HG03135 (cell line): Measurements from ENCODE around the gene PFN3.
"Not testable (repeated sequence)": the region's sequence is repeated elsewhere in the genome, so short reads cannot be mapped to it uniquely, and the experiment has no call there.

Source experiments
- ATAC-seq: cut with Tn5 transposase; IDR thresholded peaks from one replicate; pipeline ENCODE4 v1.9.1; 2021; ENCODE audit warnings: mild to moderate bottlenecking, moderate library complexity; ENCODE audit not compliant: unreplicated experiment

The PFN3 gene

DNA sequence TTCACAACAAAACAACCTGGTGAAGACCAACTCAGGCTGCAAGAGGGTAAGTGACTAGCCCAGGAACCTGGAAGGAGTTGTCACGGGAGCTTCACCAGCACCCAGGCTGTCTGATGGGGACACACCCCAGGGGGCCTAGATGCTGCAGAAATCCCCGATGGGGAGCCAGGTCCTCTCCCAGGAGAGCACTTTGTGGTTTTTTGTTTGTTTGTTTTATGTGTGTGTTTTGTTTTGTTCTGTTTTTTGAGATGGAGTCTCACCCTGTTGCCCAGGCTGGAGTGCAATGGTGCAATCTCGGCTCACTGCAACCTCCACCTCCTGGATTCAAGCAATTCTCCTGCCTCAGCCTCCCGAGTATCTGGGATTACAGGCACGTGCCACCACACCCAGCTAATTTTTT, 24.9 kb downstream of the PFN3 start:
- not testable (repeated sequence) for ATAC-seq

DNA sequence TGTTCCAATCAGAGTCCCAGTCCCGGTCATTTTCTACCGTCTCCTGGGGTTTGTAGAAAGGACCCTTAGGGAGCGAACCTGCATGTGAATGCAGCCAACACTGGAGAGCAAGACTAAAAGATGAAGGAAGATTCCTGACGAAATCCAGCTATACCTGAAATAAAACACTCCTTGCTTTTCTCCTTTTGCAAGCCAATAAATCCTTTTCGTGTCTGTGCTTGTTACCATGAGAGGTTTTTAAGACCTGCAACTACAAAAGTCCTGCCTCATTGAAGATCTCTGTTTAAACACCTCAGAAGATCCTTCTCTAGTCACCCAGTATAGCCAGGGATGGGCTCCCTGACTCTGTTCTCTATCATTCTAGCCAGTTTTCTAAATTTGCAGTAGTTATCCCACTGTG, 26.2 kb downstream of the PFN3 start:
- ATAC-seq: no peak

GRCh38 chr5:177373806-177374205, 26.7 kb downstream of the PFN3 start:
- ATAC-seq: no peak

DNA sequence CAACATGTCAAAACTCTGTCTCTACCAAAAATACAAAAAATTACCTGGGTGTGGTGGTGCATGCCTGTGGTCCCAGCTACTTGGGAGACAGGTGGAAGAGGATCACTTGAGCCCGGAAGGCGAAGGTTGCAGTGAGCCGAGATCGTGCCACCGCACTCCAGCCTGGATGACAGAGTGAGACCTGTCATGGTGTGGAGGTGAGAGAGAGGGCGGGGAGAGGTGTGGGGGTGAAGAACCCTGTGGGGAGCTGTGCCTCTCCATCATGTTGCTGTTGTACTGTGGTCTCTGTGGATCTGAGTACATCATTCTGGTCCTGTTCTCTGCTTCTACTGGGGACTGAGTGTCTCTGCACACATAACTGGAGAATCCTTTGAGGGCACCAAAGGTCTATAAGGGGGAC, 27.6 kb downstream of the PFN3 start:
- no peak for ATAC-seq

DNA sequence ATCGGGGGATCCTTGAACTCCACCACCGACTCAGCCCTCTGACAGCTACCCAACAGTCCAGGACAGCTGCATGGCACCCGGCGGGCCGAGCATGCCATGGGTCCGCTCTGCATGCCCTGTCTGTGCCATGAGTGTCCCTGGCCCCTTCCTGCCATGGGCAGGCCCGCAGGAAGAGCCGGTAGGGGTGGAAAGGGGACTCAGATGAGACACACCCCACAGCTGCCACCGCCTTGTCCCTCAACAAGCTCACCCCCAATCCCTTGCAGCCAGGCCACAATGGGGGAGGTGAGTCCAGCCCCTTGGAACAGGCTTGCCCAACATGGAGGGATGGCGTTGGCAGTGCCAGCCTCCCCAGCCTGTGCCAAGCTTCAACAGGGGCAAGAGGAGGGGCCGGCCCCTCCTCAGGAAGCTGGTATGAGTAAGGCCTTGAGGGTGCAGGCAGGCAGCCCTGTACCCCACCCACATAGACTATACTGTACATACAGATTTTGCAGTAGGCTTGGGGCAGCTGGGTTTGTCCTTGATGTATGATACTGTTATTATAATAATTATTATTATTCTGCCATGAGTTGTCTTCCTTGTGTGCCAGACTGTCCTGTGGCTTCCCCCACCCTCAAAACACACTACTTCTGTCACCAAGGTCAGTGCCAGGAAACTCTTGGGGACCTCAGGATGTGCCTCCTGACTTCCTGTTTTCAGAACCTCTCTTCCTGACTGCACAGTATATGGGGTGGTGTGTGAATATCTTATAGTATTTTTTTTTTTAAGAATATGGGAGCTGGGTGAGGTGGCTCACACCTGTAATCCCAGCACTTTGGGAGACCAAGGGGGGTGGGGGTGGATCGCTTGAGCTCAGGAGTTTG, 28.2 kb downstream of the PFN3 start:
- ATAC-seq: no peak

- ATAC-seq: no peak
Measured at GRCh38 chr5:177371120-177372033, 29.1 kb downstream of the PFN3 start.

- ATAC-seq: no peak
Measured at GRCh38 chr5:177370488-177371119, 29.9 kb downstream of the PFN3 start.

DNA sequence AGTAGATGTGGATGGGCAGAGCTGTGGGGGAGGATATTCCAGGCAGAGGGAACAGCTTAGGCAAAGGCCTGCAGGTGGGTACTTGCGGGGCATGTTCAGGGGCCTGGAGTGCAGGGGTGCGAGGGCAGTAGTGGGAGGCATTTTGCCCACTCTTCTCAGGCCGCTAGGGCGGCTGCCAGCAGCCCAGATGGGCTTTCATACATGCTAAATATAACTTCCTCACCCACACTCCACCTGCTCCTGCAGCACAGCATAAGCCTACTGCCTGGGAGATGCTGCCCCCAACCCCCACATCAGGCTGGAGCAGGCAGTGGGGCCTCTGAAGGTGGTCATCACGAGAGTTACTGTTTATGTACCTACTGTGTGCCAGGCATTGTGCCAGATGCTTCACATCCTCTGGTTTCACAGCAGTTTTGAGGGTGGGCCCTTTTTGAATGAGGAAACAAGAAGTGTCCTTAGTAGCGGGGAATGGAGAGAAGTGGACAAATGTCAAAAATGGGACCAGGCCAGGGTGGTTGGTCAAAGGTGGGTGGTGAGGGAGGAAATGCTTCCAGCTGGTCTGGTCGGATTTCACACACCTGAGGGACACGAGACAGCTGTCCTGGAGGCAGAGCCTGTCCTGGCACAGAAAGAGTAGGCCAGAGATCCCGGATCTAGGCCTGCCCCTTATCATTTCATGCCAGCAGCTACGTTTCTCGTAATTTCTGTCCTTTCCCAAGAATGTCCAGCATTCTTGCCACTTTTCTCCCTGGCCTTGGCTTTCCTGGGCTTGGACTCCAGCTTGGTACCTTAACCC, 30.6 kb downstream of the PFN3 start:
- no peak for ATAC-seq

GRCh38 chr5:177368869-177369644, 31.4 kb downstream of the PFN3 start:
- no peak for ATAC-seq

- ATAC-seq: no peak
Measured at GRCh38 chr5:177367981-177368868, 32.2 kb downstream of the PFN3 start.

DNA sequence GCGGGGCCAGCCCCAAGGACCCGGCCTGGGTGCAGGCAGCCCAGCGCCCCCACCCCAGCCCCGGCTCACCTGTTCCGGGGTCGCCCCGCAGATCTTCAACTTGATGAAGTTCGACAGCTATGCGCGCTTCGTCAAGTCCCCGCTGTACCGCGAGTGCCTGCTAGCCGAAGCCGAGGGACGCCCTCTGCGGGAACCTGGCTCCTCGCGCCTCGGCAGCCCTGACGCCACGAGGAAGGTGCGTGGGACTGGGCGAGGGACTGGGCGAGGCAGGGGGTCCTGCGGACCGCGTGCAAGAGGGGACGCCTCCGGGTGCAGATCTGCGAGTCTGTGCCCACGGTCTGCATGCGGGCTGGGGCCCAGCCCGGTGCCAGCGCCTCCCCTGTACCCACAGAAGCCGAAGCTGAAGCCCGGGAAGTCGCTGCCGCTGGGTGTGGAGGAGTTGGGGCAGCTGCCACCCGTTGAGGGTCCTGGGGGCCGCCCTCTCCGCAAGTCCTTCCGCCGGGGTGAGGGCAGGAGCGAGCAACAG, 33.1 kb downstream of the PFN3 start:
- ATAC-seq: no peak

DNA sequence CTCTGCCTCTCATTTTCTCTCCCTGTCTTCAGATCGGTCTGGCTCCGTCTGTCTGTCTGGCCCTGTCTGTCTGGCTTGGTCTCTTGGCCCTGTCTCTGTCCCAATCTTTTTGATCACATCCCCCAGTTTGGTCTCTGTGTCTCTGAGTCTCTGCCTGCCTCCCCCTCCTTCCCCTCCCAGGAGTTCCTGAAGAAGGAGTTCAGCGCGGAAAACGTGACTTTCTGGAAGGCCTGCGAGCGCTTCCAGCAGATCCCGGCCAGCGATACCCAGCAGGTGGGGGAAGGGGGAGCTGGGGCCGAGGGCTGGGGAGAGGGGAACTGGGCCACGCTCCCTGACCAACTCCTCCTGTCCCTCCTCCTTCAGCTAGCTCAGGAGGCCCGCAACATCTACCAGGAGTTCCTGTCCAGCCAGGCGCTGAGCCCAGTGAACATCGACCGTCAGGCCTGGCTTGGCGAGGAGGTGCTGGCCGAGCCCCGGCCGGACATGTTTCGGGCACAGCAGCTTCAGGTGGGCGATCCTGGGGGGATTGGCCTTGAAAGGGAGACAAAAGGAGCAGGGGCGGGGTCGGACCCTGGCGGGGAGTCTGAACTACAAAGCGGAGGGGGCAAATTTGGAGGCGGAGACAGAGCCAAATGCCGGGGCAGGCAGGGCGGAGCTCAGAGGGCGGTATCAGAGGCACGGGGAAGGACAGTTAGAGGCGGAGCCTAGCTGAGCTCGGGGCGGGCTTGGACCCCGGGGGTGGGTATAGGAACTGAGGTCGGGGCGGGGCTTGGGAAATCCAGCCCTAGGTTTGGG, 33.7 kb downstream of the PFN3 start:
- ATAC-seq: no peak

GRCh38 chr5:177365845-177366527, 34.5 kb downstream of the PFN3 start:
- ATAC-seq: no peak

- ATAC-seq: no peak
Measured at GRCh38 chr5:177364159-177364962, 36.1 kb downstream of the PFN3 start.

GRCh38 chr5:177363565-177363964, 36.9 kb downstream of the PFN3 start:
- ATAC-seq: no peak
